Sciatic nerve (tissue), 2 donors: Measurements from ENCODE around the gene DCAF4L1. TPM values are rescaled to one million over a fixed set of nuclear protein-coding genes. Genes with fewer than 3 reads are reported as not detected.

Source experiments
- ATAC-seq: fragments of 200-7000 bp; cut with Tn5 transposase; one replicate; pipeline ENCODE4 v1.9.1; 2020; ENCODE audit warnings: mild to moderate bottlenecking, moderate library complexity
- DNase-seq: peaks from one replicate; pipeline ENCODE4 v3.0.0-alpha.2; 2020; ENCODE audit warnings: low spot score
- intact Hi-C: fragments of 100-400 bp; cut with DNase I; formaldehyde crosslinking; loops from one replicate; pipeline ENCODE4 v1.14.2; 2022
- total RNA-seq: library from RNA; stranded (reverse); fragmentation: NEBNext Ultra II Directional; extraction: Animal tissue kit (Norgen Biotek cat#: 25700); gene quantifications from one replicate; pipeline ENCODE4 v1.2.1, GENCODE V29; 2021
- donor health status: DM: no; HTN: no; CAD: no.
- donor health status: DM: no; HTN: no; CAD: no.

DCAF4L1 gene
- total RNA-seq, 1 donor from 2014 or later, result 0.36 TPM

DNA sequence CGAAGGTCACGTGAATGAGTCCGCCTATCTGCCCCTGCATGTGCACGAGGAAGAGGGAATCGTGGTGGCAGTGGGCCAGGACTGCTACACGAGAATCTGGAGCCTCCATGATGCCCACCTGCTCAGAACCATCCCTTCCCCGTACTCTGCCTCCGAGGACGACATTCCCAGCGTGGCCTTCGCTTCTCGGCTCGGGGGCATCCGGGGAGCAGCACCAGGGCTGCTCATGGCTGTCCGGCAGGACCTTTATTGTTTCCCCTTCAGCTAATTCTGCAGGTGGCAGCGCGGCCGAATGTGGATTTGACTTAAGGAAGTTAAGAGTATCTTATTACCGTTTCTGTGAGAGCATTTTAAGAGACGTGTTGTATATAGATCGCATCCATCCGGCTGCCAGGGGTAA lies 1.2 kb downstream of the DCAF4L1 start:
- DNase-seq (no peak), ATAC-seq (no peak)
- intact Hi-C loops, result no loop called here

DNA sequence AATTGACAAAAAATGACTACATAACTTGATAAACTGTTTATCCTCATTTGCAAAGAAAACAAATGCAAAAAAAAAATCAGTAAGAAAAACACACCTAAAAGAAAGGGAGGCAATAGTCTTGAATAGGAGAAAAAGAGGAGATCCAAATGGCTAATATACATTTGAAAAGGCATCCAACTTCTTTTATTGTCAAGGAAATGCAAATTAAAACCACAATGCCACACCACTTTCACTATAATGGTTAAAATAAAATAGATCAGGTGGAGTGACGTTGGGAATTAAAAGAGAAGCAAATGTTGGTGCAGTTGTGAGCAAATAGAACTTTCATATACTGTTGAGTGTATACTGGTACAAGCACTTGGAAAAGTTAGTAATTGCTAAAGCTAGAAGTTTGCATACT lies 3.6 kb downstream of the DCAF4L1 start:
- intact Hi-C loops, result no loop called here
- no peak for DNase-seq
- no peak for ATAC-seq

DNA sequence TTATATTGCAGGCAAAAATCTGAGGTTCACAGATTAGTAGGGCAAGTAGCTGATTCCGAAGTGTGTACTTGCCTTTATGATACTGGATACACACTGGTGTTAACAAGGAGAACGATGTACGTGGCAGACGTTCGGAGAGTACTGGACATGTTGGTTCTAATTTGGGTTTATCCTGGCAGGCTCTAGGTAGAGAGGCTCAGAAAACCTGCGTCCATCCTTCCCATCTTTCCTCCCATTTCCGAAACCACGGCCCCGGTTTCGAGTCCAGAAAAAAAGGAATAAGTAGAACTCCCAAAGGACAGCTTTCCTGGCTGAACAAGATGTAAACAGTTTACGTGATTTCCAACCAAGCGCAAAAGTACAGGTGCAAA lies 8.4 kb downstream of the DCAF4L1 start:
- no peak for DNase-seq
- intact Hi-C loops, result no loop called here
- ATAC-seq, result peak; percentile 27

DNA sequence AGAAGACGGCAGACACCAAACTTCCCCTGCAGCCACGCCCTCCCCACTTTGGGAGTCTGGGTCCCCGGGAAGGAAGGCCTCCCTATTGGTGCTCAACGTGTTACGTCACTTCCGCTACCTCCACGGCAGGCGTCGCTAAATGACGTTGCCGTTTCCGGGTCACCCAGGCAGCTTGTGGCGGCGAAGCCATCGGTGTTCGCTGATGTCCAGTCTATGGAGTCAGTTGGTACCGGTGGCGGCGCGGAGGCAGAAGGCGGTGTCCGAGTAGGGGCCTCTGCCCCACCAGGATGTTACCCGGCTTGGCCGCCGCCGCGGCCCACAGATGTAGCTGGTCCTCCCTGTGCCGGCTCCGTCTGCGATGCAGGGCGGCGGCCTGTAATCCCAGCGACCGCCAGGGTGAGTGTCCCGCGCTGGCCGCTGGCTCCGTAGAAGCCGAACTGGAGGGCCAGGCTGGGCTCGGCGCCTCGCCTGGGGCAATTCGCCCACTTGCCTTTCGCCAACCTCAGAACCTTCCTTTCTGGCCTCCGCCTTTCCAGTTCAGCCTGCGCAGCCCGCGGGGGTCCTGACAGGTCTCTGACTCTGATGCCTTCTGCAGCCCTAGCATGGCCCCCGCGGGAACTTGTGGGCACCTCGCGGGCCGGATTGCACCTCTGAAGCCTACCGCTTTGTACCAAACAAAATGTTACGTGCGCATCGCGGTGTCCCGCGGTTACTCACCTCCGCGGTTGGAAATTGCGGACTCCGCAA lies 9.0 kb downstream of the DCAF4L1 start, which contains the start of gene SLC30A9:
TSS of gene SLC30A9 (plus strand) at position 166 of the 747 bp plus-strand sequence. CDS start at position 288, 122 bp downstream.
- DNase-seq (peak; percentile 97), ATAC-seq (peak; percentile 100)
- intact Hi-C loops, result no loop called here

DNA sequence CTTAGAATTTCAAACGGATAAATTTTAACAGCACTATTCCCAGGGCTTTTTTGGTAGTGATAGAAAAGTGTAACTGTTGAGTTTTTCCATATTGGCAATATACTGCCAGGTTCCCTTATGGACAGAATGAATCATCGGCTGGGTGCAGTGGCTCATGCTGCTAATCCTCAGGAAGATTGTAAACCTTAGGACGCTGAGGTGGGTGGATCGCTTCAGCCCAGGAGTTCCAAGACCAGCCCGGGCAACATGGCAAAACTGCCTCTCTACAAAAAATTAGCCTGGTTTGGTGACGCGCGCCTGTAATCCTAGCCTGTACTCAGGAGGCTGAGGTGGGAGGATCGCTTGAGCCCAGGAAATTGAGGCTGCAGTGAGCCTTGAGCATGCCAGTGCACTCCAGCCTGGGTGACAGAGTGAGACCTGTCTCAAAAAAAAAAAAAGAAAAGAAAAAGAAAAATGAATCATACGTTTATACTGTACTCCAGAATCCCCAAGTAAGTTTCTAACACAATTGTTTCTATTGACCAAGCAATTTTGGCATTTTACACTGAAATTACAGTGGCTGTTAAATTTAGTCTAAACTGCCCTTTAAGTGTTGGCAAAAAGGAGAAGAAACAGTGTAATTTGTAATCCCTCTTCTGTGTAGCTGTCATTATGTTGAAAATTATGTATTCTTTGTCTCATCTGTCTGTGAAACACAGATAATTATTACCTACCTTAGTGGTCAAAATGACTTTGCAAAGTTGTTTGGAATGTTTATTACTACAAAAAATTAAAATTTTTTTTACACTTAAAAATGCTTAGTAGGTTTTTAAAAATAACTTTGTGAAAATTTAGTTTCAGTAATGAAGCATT lies 10.6 kb downstream of the DCAF4L1 start:
- ATAC-seq, result no peak
- intact Hi-C loops, result no loop called here
- no peak for DNase-seq

DNA sequence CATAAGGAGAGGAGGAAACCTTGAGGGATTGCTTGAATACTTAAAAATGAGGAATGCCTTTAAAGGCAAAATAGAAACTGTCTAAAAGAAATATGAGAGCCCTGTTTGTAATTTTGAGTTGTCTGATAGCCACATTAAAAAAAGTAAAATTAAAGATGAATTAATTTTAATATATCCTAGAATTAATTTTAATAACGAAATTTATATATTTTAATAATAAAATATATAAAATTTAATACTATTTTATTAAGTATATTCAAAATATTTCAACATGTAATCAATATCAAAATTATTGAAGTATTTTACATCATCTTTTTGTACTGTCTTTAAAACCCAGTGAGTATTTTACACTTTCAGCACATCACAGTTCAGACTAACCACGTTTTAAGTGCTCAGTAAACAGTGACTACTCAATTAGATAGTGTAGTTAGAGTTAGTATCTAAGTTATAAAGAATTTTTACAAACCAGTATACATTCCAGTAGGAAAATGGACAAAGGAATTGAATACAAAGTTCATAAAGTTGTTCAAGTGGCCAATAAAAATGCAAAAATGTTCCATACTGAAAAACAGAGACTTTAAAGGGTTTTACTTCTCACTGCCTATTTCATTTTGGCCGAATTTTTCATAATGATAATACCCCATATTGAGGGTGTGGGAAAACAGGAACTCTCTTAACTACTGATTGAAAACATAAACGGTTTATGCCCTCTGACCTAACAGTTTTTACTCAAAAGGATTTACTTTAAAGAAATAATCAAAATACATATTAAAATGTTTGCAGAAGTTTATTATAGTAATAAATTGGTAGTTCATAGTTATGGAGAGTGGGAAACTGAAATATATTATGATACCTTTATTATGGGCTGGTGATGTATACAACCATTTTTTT lies 11.7 kb downstream of the DCAF4L1 start:
- intact Hi-C loops, result no loop called here
- DNase-seq (no peak), ATAC-seq (no peak)

DNA sequence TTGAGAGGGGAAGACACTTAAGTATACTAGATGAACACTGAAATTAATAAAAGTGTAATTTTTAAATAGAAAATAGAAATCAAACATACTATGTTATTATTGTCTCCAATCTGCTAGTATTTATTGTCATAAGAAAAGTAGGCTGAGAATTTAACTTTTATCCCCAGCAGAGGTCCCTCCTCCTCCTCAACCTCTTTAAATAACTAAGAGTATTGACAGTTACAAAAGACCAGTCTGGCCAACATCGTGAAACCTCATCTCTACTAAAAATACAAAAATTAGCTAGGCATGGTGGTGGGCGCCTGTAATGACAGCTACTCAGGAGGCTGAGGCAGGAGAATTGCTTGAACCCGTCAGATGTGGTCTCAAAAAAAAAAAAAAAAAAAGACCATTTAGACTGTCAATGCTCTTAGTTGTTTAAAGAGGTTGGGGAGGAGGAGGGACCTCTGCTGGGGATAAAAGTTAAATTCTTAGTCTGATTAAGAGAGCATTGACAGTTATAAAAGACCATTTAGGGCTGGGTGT lies 13.0 kb downstream of the DCAF4L1 start:
- intact Hi-C loops, result no loop called here
- no peak for ATAC-seq

DNA sequence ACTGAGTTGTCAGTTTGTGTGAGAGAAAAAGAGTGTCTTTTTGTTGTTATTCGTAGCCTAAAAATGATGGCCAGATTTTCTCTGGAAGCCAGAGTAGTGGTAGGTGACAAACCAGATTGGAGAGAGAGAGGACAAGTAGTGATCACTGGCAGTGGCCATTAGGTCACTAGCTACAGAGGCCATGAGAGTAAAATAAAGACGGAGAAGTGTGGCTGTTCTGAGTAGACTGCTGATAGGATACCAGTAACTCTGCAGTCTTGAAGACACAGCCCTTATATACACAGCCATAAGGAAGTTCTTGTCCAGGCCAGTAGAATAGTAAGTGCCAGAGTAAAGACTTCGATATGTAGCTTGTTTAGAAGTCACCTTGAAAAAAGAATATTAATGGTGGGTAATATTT lies 16.5 kb downstream of the DCAF4L1 start:
- intact Hi-C loops, result no loop called here
- DNase-seq (no peak), ATAC-seq (no peak)

More for the DNA sequence above, 13.0 kb downstream of the DCAF4L1 start:
- DNase-seq, result no peak

DNA sequence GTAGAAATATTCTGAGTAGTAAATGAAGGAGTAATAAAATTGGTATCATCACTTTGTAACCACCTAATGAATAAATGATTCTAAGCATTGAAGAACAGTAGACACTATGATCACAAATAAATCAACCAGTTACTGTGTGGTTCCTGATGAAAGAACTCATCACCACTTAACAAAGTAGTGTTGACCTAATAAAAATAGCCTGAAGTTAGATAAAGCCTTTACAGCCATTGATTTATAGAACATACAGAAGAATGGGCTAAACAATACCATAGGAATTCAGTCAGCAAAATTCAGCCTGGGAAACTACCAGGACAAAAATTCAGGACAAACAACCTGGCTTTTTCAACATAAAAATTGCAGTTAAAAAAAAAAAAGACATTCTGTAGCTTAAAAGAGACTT lies 17.8 kb downstream of the DCAF4L1 start:
- ATAC-seq, result no peak
- no peak for DNase-seq
- intact Hi-C loops, result no loop called here

DNA sequence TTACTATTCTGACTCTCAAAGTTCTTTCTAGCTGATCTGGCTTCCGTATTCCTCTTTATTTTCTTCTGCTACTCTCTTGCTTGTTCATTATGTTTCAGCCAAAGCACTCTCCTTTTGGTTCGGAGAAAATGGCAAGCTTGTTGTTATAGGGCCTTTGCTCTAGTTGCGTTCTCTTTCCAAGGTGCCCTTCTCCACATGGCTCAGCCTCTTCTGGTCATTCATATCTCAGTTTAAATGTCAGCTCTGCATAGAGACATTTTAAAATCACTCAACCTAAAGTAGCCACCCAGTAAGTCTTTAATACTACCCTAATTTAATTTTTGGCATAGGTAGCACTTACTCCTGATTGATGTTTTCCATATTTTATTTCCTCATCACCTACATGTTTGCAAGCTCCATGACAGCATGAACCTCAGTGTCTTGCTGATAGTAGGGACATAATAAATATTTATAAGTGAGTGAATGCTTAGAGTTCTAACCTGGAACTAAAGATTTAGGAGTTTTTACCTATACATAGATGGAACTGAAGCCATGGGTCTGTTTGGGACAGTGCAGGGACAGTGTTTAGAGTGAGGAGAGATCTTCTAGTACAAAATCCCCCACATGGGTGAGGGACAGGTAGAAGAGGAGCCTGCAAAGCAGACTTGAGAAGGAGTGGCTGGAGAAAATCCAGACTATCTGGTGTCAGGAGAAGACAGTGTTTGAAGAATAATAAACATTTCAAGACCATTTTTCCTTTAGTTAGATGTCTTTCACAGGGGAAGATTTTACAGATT lies 26.6 kb downstream of the DCAF4L1 start:
- intact Hi-C loops, result no loop called here
- no peak for ATAC-seq
- DNase-seq, result no peak

DNA sequence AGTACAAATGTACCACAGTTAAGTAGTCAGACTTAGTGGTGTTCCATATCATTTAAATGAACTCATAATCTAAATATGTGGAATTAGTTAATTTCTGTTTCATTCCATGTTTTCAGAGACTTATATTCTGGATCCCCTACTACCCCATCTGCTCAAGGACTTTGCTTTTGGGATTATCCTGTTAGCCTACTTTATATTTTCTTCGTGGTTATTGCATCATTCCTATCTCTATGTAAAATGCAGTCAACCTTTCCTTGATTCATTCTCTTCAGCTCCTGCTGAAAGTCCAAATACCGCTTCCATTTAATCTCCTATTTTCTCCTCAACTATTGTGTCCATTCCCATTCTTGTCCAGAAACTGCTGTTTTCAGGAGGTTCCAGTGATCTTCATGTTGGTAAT lies 33.9 kb downstream of the DCAF4L1 start:
- DNase-seq (no peak), ATAC-seq (no peak)
- intact Hi-C loops, result no loop called here

DNA sequence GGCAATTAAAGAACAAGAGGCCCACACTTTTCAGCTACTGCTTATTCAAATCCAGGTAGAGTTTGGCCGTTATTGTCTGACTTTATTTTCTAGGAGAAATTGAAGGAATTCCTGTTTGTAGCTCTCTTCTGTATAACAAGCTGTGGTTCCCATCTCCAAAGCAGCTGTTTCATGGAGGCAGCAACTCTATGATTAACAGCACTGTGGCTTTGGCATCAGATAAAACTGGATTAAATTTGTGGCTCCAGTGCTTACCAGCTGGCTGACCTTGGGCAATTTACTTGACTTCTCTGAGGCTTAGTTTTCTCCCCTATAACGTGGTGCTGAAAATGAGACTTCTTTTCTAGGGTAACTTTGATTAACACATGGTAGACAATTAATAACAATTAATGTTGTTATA lies 36.9 kb downstream of the DCAF4L1 start:
- intact Hi-C loops, result no loop called here
- ATAC-seq, result no peak
- DNase-seq, result no peak

Other genes starting within 250 kb of the DCAF4L1 start
- gene PHOX2B, start 233.0 kb upstream of the DCAF4L1 start, total RNA-seq, result not detected
- 51.7 TPM for gene TMEM33, start 46.3 kb upstream of the DCAF4L1 start, total RNA-seq
- 55.1 TPM for gene SLC30A9, start 8.8 kb downstream of the DCAF4L1 start, total RNA-seq
- gene BEND4, start 170.9 kb downstream of the DCAF4L1 start, total RNA-seq, result 0.94 TPM